Stimulated activated CD4-positive, alpha-beta T cell treated with anti-CD3 and anti-CD28 coated beads, Interleukin-4, amount 100 ng/mL, for 4 hours (primary cell): Measurements from ENCODE around the gene IGF2R.

ENCODE experiments used
- DNase-seq, 2 experiments: peaks; one replicate each; pipeline ENCODE4 v3.0.0-alpha.2; 2020

IGF2R gene

GRCh38 chr6:160142115-160142715 lies 173.3 kb downstream of the IGF2R start:
- no peak for DNase-seq

- no peak for DNase-seq
Measured at GRCh38 chr6:160146454-160147145, 177.7 kb downstream of the IGF2R start.

- no peak for DNase-seq
Measured at GRCh38 chr6:160147146-160147536, 178.3 kb downstream of the IGF2R start.

GRCh38 chr6:160154471-160154870 lies 185.6 kb downstream of the IGF2R start:
- DNase-seq, result no peak

- DNase-seq, result no peak
Measured at GRCh38 chr6:160156842-160157241, 188.0 kb downstream of the IGF2R start.

- no peak for DNase-seq
Measured at GRCh38 chr6:160160450-160160849, 191.6 kb downstream of the IGF2R start.
